ENCODE data around the gene PVALB. TPM values are rescaled to one million over a fixed set of nuclear protein-coding genes. Genes with fewer than 3 reads are reported as not detected.

Gene PVALB
- polyA plus RNA-seq, 1 of the 3 experiments (the other 2 are of a cell fraction), result not detected

DNA sequence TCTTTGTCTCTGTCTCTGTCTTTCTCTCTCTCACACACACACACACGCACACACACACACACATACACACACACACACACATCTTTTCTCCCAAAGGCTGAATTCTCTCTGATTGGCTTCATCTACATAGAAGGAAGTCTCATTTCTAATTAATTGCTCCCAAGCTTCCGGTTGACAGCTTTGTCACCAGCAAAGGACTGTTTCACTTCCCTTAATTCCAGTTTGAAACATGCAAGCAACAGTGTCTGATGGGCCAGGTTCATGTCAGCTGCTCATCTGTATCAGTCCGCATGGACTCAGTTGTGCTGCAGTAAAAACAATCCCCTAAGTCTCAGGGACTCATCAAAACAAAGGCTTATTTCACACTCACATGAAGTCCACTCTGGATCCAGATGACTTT lies 16.2 kb upstream of the PVALB start:
- H2AFZ ChIP-seq (ENCODE audit: low read depth), result no peak overlapping the region
- H3K27me3 ChIP-seq (ENCODE audit: insufficient read depth), result no peaks in the 10 kb centered on the region; the same call in 1 of the 2 replicates
- no peaks in the 10 kb centered on the region for H3K4me1 ChIP-seq (ENCODE audit: control insufficient read depth in 1 of 2, insufficient read depth in 2 of 2, low read depth in 1 of 2, low read length in 1 of 2)
- 33% methylated on average over 3 of the region's 3 CpGs for WGBS (ENCODE audit: low lambda C conversion rate)
- no peaks in the 10 kb centered on the region for H3F3A ChIP-seq (replicated peaks; ENCODE audit: insufficient read depth)
- no peaks in the 10 kb centered on the region for H4K20me1 ChIP-seq (ENCODE audit: insufficient read depth)
- TF ChIP-seq CHD2 (IDR thresholded peaks at IDR 0.05; ENCODE audit: low read length, partially characterized antibody) (no peak), TEAD4 (IDR thresholded peaks at IDR 0.05; ENCODE audit: borderline replicate concordance, insufficient read depth) (no peak), GABPA (IDR thresholded peaks at IDR 0.05; ENCODE audit: low read depth) (no peak), MXI1 (IDR thresholded peaks at IDR 0.05; ENCODE audit: low read depth, low read length) (no peak)
- TF ChIP-seq, protein P1, sequence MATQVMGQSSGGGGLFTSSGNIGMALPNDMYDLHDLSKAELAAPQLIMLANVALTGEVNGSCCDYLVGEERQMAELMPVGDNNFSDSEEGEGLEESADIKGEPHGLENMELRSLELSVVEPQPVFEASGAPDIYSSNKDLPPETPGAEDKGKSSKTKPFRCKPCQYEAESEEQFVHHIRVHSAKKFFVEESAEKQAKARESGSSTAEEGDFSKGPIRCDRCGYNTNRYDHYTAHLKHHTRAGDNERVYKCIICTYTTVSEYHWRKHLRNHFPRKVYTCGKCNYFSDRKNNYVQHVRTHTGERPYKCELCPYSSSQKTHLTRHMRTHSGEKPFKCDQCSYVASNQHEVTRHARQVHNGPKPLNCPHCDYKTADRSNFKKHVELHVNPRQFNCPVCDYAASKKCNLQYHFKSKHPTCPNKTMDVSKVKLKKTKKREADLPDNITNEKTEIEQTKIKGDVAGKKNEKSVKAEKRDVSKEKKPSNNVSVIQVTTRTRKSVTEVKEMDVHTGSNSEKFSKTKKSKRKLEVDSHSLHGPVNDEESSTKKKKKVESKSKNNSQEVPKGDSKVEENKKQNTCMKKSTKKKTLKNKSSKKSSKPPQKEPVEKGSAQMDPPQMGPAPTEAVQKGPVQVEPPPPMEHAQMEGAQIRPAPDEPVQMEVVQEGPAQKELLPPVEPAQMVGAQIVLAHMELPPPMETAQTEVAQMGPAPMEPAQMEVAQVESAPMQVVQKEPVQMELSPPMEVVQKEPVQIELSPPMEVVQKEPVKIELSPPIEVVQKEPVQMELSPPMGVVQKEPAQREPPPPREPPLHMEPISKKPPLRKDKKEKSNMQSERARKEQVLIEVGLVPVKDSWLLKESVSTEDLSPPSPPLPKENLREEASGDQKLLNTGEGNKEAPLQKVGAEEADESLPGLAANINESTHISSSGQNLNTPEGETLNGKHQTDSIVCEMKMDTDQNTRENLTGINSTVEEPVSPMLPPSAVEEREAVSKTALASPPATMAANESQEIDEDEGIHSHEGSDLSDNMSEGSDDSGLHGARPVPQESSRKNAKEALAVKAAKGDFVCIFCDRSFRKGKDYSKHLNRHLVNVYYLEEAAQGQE (IDR thresholded peaks at IDR 0.05; ENCODE audit: low read depth, low read length), result no peak
- H3K9me3 ChIP-seq, result no peaks in the 10 kb centered on the region
- no peaks in the 10 kb centered on the region for H3K79me2 ChIP-seq (ENCODE audit: insufficient read depth)
- no peak overlapping the region for H3K4me3 ChIP-seq (ENCODE audit: low read depth in 2 of 2, low read length in 1 of 2)
- no peaks in the 10 kb centered on the region for H3K36me3 ChIP-seq (replicated peaks in 1 of 2; ENCODE audit: control insufficient read depth in 1 of 2, insufficient read depth in 2 of 2, low read length in 1 of 2)
- H3K27ac ChIP-seq (ENCODE audit: low read depth in 2 of 2, low read length in 1 of 2), result no peak overlapping the region
- no peaks in the 10 kb centered on the region for H3K9me2 ChIP-seq
- no peak for DNase-seq
- no peak overlapping the region for H3K9ac ChIP-seq
- ChIA-PET CTCF (interaction anchor here (1.8 kb wide), 1 partner anchor 24 kb away, joined by 15 read pairs; no protein-coding TSS in a partner anchor), POLR2A (no interaction called here)
- H3K4me2 ChIP-seq, result no peak overlapping the region

DNA sequence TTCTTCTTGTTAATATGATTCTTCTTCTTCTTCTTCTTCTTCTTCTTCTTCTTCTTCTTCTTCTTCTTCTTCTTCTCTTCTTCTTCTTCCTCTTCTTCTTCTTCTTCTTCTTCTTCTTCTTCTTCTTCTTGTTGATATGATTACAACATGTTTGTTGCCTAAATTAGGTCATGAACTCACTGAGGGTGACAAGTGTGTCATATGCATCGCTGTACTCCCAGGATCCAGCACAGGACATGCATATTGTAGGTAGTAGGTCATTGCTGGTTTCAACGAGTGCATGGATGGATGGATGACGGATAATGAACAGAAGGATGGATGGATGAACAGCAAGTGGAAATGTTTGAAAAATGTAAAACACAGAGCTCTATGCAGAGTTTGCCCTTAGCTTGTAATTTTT lies 14.9 kb upstream of the PVALB start:
- H4K20me1 ChIP-seq (ENCODE audit: insufficient read depth), result no peaks in the 10 kb centered on the region
- H3F3A ChIP-seq (replicated peaks; ENCODE audit: insufficient read depth), result no peaks in the 10 kb centered on the region
- ChIA-PET POLR2A (no interaction called here), CTCF (interaction anchor here (0.7 to 3.3 kb wide), 5 partner anchors 8 to 50 kb away, joined by 3 to 21 read pairs (median 8); no protein-coding TSS in a partner anchor)
- H3K9me3 ChIP-seq, result no peaks in the 10 kb centered on the region
- no peak overlapping the region for H3K27ac ChIP-seq (ENCODE audit: low read depth in 2 of 2, low read length in 1 of 2)
- H3K4me1 ChIP-seq (ENCODE audit: control insufficient read depth in 1 of 2, insufficient read depth in 2 of 2, low read depth in 1 of 2, low read length in 1 of 2), result no peaks in the 10 kb centered on the region
- no peak overlapping the region for H3K4me3 ChIP-seq (ENCODE audit: low read depth in 2 of 2, low read length in 1 of 2)
- no peaks in the 10 kb centered on the region for H3K79me2 ChIP-seq (ENCODE audit: insufficient read depth)
- no peaks in the 10 kb centered on the region for H3K9me2 ChIP-seq
- peaks cover under 1% of the 10 kb centered on the region; the same call in 1 of the 2 replicates for H3K27me3 ChIP-seq (ENCODE audit: insufficient read depth)
- DNase-seq, result no peak
- H3K9ac ChIP-seq, result no peak overlapping the region
- no peak overlapping the region for H2AFZ ChIP-seq (ENCODE audit: low read depth)
- H3K4me2 ChIP-seq, result no peak overlapping the region
- no peaks in the 10 kb centered on the region for H3K36me3 ChIP-seq (replicated peaks in 1 of 2; ENCODE audit: control insufficient read depth in 1 of 2, insufficient read depth in 2 of 2, low read length in 1 of 2)
- WGBS (ENCODE audit: low lambda C conversion rate), result 23% methylated on average over 3 of the region's 3 CpGs
- TF ChIP-seq TCF12 (IDR thresholded peaks at IDR 0.05) (no peak), POLR2AphosphoS5 (IDR thresholded peaks at IDR 0.05; ENCODE audit: low read depth, low read length) (no peak), ELF1 (IDR thresholded peaks at IDR 0.05) (no peak), NRF1 (IDR thresholded peaks at IDR 0.05; ENCODE audit: low read depth, low read length) (no peak), TAF1 (IDR thresholded peaks at IDR 0.05; ENCODE audit: borderline replicate concordance, low read depth, low read length) (no peak), SIN3A (IDR thresholded peaks at IDR 0.05; ENCODE audit: borderline replicate concordance, low read depth, low read length) (no peak), YY1 (IDR thresholded peaks at IDR 0.05; ENCODE audit: low read depth) (no peak), SMC3 (IDR thresholded peaks at IDR 0.05; ENCODE audit: low read depth, low read length) (no peak), JUND (IDR thresholded peaks at IDR 0.05) (no peak), MXI1 (IDR thresholded peaks at IDR 0.05; ENCODE audit: low read depth, low read length) (no peak), FOXM1 (IDR thresholded peaks at IDR 0.05; ENCODE audit: low read depth) (no peak), RCOR1 (IDR thresholded peaks at IDR 0.05; ENCODE audit: low read length) (no peak), CHD2 (IDR thresholded peaks at IDR 0.05; ENCODE audit: low read length, partially characterized antibody) (no peak)
- TF ChIP-seq, protein P1 (IDR thresholded peaks at IDR 0.05; ENCODE audit: low read depth, low read length), result no peak
- TF ChIP-seq, protein P2, sequence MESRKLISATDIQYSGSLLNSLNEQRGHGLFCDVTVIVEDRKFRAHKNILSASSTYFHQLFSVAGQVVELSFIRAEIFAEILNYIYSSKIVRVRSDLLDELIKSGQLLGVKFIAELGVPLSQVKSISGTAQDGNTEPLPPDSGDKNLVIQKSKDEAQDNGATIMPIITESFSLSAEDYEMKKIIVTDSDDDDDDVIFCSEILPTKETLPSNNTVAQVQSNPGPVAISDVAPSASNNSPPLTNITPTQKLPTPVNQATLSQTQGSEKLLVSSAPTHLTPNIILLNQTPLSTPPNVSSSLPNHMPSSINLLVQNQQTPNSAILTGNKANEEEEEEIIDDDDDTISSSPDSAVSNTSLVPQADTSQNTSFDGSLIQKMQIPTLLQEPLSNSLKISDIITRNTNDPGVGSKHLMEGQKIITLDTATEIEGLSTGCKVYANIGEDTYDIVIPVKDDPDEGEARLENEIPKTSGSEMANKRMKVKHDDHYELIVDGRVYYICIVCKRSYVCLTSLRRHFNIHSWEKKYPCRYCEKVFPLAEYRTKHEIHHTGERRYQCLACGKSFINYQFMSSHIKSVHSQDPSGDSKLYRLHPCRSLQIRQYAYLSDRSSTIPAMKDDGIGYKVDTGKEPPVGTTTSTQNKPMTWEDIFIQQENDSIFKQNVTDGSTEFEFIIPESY (IDR thresholded peaks at IDR 0.05; ENCODE audit: borderline replicate concordance, low read depth), result no peak
- TF ChIP-seq, protein P3, sequence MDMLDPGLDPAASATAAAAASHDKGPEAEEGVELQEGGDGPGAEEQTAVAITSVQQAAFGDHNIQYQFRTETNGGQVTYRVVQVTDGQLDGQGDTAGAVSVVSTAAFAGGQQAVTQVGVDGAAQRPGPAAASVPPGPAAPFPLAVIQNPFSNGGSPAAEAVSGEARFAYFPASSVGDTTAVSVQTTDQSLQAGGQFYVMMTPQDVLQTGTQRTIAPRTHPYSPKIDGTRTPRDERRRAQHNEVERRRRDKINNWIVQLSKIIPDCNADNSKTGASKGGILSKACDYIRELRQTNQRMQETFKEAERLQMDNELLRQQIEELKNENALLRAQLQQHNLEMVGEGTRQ (IDR thresholded peaks at IDR 0.05; ENCODE audit: borderline replicate concordance, low read depth, low read length), result no peak

Measured in SK-N-SH (cell line).